GM12878 (cell line): ENCODE measurements around the gene MYMK. TPM values are rescaled to one million over a fixed set of nuclear protein-coding genes. Genes with fewer than 3 reads are reported as not detected.
A peak's percentile ranks its signal among the peaks of the same experiment; 100 is the strongest.

Source experiments
- ATAC-seq: fragments of 200-7000 bp; cut with Tn5 transposase; 3 replicates; pipeline ENCODE4 v1.9.1; 2020; ENCODE audit warnings: mild to moderate bottlenecking, moderate library complexity
- BruUV-seq: library from RNA; stranded (reverse); fragments of 400-500 nt; replicated peaks from 2 replicates; lab custom pipeline; 2021; lab: Mats Ljungman, UMichigan
- CTCF ChIA-PET: fragments of 300-600 bp; sonication (Branson Sonifier 250); formaldehyde crosslinking; extraction: SDS; loops from one replicate; lab custom pipeline; 2021; ENCODE audit warnings: inconsistent platforms; lab: Yijun Ruan, JAX
- POLR2A ChIA-PET: fragments of 350-600 bp; formaldehyde crosslinking; extraction: SDS; loops from one replicate; lab custom pipeline; 2021; ENCODE audit warnings: inconsistent platforms; lab: Charles Lee
- RAD21 ChIA-PET: fragments of 300-600 bp; sonication (Branson Sonifier 250); formaldehyde crosslinking; loops from one replicate; lab custom pipeline; 2023; ENCODE audit warnings: antibody characterized with exemption; ENCODE audit not compliant: unreplicated experiment; lab: Charles Lee
- SMC1A ChIA-PET: fragments of 300-600 bp; sonication (Branson Sonifier 250); formaldehyde crosslinking; loops from one replicate; lab custom pipeline; 2023; ENCODE audit not compliant: unreplicated experiment, uncharacterized antibody; lab: Charles Lee
- DNase-seq: peaks from one replicate; pipeline ENCODE4 v3.0.0-alpha.2; 2011; ENCODE audit warnings: low read depth, low spot score
- FAIRE-seq: peaks from 3 replicates; lab custom pipeline; 2011; peaks lifted over from hg19 to GRCh38; lab: Jason Lieb, UNC
- H2AFZ ChIP-seq: 2 replicates; pipeline ENCODE4 v1.6.0; 2011; ENCODE audit warnings: low read depth, low read length, control low read depth; ENCODE audit not compliant: control insufficient read depth
- H3K27ac ChIP-seq: 2 replicates; pipeline ENCODE4 v1.5.1; 2011; ENCODE audit warnings: control low read depth; ENCODE audit not compliant: control insufficient read depth, insufficient read depth
- H3K27me3 ChIP-seq, 2 experiments: replicated peaks in 1 of 2; 2 replicates each; pipeline versions ENCODE4 v1.6.0 to v1.6.1; 2011; ENCODE audit warnings: low read length in 1 of 2; ENCODE audit not compliant: control insufficient read depth in 2 of 2, insufficient read depth in 2 of 2
- H3K36me3 ChIP-seq, 2 experiments: 2 replicates each; pipeline ENCODE4 v1.5.1; 2011; ENCODE audit warnings: low read length in 1 of 2; ENCODE audit not compliant: control insufficient read depth in 2 of 2, insufficient read depth in 2 of 2
- H3K4me1 ChIP-seq: 2 replicates; pipeline ENCODE4 v1.6.1; 2011; ENCODE audit warnings: mild to moderate bottlenecking, low read length, moderate library complexity, mixed read lengths; ENCODE audit not compliant: control insufficient read depth, insufficient read depth
- H3K4me2 ChIP-seq: 2 replicates; pipeline ENCODE4 v1.6.0; 2011; ENCODE audit warnings: control low read depth; ENCODE audit not compliant: control insufficient read depth, insufficient read depth
- H3K4me3 ChIP-seq: fragments of 200-600 bp; sonication (generic); 2 replicates; pipeline ENCODE4 v1.5.1; 2016
- H3K79me2 ChIP-seq: 2 replicates; pipeline ENCODE4 v1.6.0; 2011; ENCODE audit warnings: low read length; ENCODE audit not compliant: control insufficient read depth, insufficient read depth
- H3K9ac ChIP-seq: 2 replicates; pipeline ENCODE4 v1.8.0; 2011; ENCODE audit warnings: low read length, control low read depth, mixed read lengths; ENCODE audit not compliant: control insufficient read depth, insufficient read depth
- H3K9me3 ChIP-seq: replicated peaks from 3 replicates; pipeline ENCODE4 v1.5.1; 2011; ENCODE audit warnings: mild to moderate bottlenecking, low read length; ENCODE audit not compliant: control insufficient read depth, insufficient read depth
- H4K20me1 ChIP-seq: 2 replicates; pipeline ENCODE4 v1.6.0; 2011; ENCODE audit not compliant: control insufficient read depth, insufficient read depth
- EZH2 ChIP-seq: IDR thresholded peaks from 2 replicates; pipeline ENCODE4 v1.6.1; 2012; ENCODE audit warnings: low read depth, mild to moderate bottlenecking, control low read depth, inconsistent platforms, low read length, borderline replicate concordance; ENCODE audit not compliant: control insufficient read depth
- HDGF ChIP-seq: fragments of 450-650 bp; IDR thresholded peaks from 2 replicates; pipeline ENCODE4 v1.6.1; 2016; ENCODE audit warnings: antibody characterized with exemption
- POLR2A ChIP-seq: IDR thresholded peaks from 2 replicates; pipeline ENCODE4 v1.6.1; 2011; ENCODE audit warnings: low read depth, mild to moderate bottlenecking, low read length
- SIN3A ChIP-seq: IDR thresholded peaks from 2 replicates; pipeline ENCODE4 v1.6.1; 2012; ENCODE audit warnings: low read depth, low read length, improper control_type of control experiment
- SUPT20H ChIP-seq: IDR thresholded peaks from 2 replicates; pipeline ENCODE4 v1.6.1; 2011; ENCODE audit warnings: low read depth, mild to moderate bottlenecking, low read length, moderate library complexity, borderline replicate concordance; ENCODE audit not compliant: control insufficient read depth
- SUZ12 ChIP-seq: fragments of 200-600 bp; sonication (generic); IDR thresholded peaks from one replicate; pipeline ENCODE4 v1.6.1; 2018; ENCODE audit warnings: antibody characterized with exemption, mild to moderate bottlenecking; ENCODE audit not compliant: unreplicated experiment
- WGBS: methylation state at CpG from one replicate; pipeline ENCODE4 v1.1.6; 2016; ENCODE audit warnings: low lambda C conversion rate; ENCODE audit not compliant: insufficient replicate concordance, insufficient coverage; ENCODE audit errors: missing lambda C conversion rate; 5-methylcytosine and 5-hydroxymethylcytosine counted together
- in situ Hi-C: fragments of 300-500 bp; cut with MboI; formaldehyde crosslinking; loops from 9 replicates; pipeline ENCODE4 v1.14.3; 2018; ENCODE audit warnings: mixed read lengths
- intact Hi-C: fragments of 100-400 bp; cut with micrococcal nuclease; formaldehyde crosslinking; loops from one replicate; pipeline ENCODE4 v1.14.2; 2022; ENCODE audit not compliant: unreplicated experiment
- polyA plus RNA-seq, 11 experiments: library from polyadenylated mRNA; depleted of rRNA in 4 of 11; unstranded in 6 of 11; stranded (reverse) in 5 of 11; fragments of >200 nt; fragmentation: Nextera tagmentation in 4 of 11; fragmentation: Illumina TruSeq in 1 of 11; extraction: Ambion mirVana in 4 of 11; extraction: Trizol in 1 of 11; gene quantifications; 1 replicate in 1 of 11; 2 replicates in 10 of 11; pipeline versions ENCODE4 v1.2.1 to v1.2.3, GENCODE V29; 2011 to 2016; ENCODE audit warnings: inconsistent platforms in 2 of 11, missing spikeins in 2 of 11, low read depth in 1 of 11
- total RNA-seq, 4 experiments: library from RNA; depleted of rRNA in 3 of 4; stranded (reverse); fragments of >200 nt in 3 of 4; fragmentation: Illumina TruSeq in 1 of 4; extraction: Trizol in 1 of 4; gene quantifications; 2 replicates each; pipeline versions ENCODE4 v1.2.1 to v1.2.3, GENCODE V29; 2013 to 2021
- TF ChIP-seq, protein P1 (sequence below): fragments of 150-350 bp; IDR thresholded peaks from 2 replicates; pipeline ENCODE4 v1.6.1; 2016; ENCODE audit warnings: low read depth, low read length
- TF ChIP-seq, protein P2 (sequence below): fragments of 450-650 bp; IDR thresholded peaks from 2 replicates; pipeline ENCODE4 v1.6.1; 2017; ENCODE audit warnings: antibody characterized with exemption, mild to moderate bottlenecking, moderate library complexity

MYMK gene
- total and polyA plus RNA-seq, 10 of the 15 experiments (the other 5 are each of a cell fraction or from before 2014, with no cell fraction given) = not detected

DNA sequence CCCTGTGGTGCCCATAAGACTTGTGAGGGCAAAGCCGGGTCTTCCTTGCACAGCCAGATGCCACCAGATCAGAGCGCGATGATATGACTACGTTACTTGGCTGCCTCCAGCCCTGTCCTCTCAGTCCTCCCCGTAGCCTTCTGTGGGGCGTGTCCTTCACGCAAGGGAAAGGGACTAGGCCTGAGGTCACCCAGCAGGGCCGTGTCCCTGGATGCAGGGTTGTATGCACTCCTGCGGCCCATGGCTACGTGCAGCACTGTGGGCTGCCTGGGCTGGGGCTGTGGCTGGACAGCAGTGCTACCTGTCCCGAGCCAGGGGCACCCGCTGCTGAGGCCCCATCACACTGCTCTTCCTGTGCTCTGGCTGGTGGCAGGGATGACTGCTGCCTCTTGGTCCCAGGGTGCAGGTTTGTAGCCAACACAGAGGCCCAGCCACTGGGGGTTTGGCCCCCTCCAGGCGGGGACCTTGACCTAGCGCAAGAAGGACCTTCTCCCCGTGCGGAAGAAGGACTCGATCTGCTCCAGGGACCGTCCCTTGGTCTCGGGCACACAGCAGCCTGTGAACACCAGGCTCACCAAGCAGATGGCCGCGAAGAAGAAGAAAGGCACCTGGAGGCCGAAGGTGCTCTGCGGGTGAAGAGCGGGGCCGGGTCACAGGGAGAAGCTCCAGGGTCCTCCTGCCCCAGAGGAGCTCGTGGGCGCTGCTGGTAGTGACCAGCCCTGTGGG, 53.0 kb downstream of the MYMK start:
- RAD21 ChIA-PET = no interaction called here
- CTCF ChIA-PET = no interaction called here
- no TSS peak for BruUV-seq
- H3K27ac ChIP-seq = no peak overlapping the region
- H2AFZ ChIP-seq = no peak overlapping the region
- H3K4me3 ChIP-seq = no peak overlapping the region
- no peak for DNase-seq
- TF ChIP-seq POLR2A (peak; percentile 44), SUZ12 (no peak), SIN3A (no peak), EZH2 (no peak), HDGF (no peak)
- H4K20me1 ChIP-seq = no peaks in the 10 kb centered on the region
- no peak for FAIRE-seq
- peaks cover 9% of the 10 kb centered on the region for H3K79me2 ChIP-seq
- H3K4me2 ChIP-seq = no peak overlapping the region
- POLR2A ChIA-PET = interaction anchor here (0.7 to 0.9 kb wide), 2 partner anchors 11 to 1128 kb away, joined by 3 to 5 read pairs; no protein-coding TSS in a partner anchor
- H3K4me1 ChIP-seq = peaks cover 9% of the 10 kb centered on the region
- 96% methylated on average over 27 of the region's 27 CpGs for WGBS
- H3K9me3 ChIP-seq = no peaks in the 10 kb centered on the region
- peaks cover 9 to 21% of the 10 kb centered on the region in 2 experiments; a peak in 3 of 4 replicates for H3K36me3 ChIP-seq
- in situ Hi-C loops = no loop called here
- no peaks in the 10 kb centered on the region for H3K27me3 ChIP-seq
- no peak for ATAC-seq
- intact Hi-C loops = no loop called here
- H3K9ac ChIP-seq = no peak overlapping the region
- SMC1A ChIA-PET = no interaction called here

DNA sequence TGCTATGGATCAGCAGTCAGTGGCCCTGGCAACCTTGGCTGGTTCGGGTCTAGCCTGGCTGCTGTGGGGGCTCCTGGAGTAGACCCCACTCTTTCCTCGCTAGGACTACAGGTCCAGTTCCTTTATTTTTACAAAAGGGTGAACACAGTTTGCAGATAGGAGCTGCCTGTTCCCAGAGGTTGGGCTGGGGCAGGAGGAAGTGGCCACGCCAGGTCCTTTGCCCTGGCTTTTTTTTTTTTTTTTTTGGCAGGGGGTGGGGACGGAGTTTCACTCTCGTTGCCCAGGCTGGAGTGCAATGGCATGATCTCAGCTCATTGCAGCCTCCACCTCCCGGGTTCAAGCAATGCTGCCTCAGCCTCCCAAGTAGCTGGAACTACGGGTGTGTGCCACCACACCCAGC, 53.8 kb downstream of the MYMK start:
- DNase-seq = no peak
- Histone ChIP-seq H3K4me2 (no peak overlapping the region), H4K20me1 (no peaks in the 10 kb centered on the region), H3K9me3 (no peaks in the 10 kb centered on the region), H3K27me3 (no peaks in the 10 kb centered on the region), H2AFZ (no peak overlapping the region), H3K4me1 (peaks cover 4% of the 10 kb centered on the region), H3K4me3 (no peak overlapping the region), H3K36me3 (peaks cover 4 to 21% of the 10 kb centered on the region in 2 experiments; a peak in 3 of 4 replicates), H3K9ac (no peak overlapping the region), H3K79me2 (peaks cover 2% of the 10 kb centered on the region), H3K27ac (no peak overlapping the region)
- RAD21 ChIA-PET = no interaction called here
- POLR2A ChIA-PET = interaction anchor here (0.7 to 0.9 kb wide), 2 partner anchors 10 to 1127 kb away, joined by 3 to 5 read pairs; no protein-coding TSS in a partner anchor
- no peak for ATAC-seq
- intact Hi-C loops (no loop called here), in situ Hi-C loops (no loop called here)
- SMC1A ChIA-PET = no interaction called here
- no peak for FAIRE-seq
- BruUV-seq = no TSS peak
- WGBS = 68% methylated on average over 6 of the region's 7 CpGs
- CTCF ChIA-PET = interaction anchor here (0.6 kb wide), 1 partner anchor 127 kb away, joined by 3 read pairs; no protein-coding TSS in a partner anchor
- TF ChIP-seq, protein P1, sequence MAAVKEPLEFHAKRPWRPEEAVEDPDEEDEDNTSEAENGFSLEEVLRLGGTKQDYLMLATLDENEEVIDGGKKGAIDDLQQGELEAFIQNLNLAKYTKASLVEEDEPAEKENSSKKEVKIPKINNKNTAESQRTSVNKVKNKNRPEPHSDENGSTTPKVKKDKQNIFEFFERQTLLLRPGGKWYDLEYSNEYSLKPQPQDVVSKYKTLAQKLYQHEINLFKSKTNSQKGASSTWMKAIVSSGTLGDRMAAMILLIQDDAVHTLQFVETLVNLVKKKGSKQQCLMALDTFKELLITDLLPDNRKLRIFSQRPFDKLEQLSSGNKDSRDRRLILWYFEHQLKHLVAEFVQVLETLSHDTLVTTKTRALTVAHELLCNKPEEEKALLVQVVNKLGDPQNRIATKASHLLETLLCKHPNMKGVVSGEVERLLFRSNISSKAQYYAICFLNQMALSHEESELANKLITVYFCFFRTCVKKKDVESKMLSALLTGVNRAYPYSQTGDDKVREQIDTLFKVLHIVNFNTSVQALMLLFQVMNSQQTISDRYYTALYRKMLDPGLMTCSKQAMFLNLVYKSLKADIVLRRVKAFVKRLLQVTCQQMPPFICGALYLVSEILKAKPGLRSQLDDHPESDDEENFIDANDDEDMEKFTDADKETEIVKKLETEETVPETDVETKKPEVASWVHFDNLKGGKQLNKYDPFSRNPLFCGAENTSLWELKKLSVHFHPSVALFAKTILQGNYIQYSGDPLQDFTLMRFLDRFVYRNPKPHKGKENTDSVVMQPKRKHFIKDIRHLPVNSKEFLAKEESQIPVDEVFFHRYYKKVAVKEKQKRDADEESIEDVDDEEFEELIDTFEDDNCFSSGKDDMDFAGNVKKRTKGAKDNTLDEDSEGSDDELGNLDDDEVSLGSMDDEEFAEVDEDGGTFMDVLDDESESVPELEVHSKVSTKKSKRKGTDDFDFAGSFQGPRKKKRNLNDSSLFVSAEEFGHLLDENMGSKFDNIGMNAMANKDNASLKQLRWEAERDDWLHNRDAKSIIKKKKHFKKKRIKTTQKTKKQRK = no peak
- TF ChIP-seq SUPT20H = no peak
- TF ChIP-seq, protein P2, sequence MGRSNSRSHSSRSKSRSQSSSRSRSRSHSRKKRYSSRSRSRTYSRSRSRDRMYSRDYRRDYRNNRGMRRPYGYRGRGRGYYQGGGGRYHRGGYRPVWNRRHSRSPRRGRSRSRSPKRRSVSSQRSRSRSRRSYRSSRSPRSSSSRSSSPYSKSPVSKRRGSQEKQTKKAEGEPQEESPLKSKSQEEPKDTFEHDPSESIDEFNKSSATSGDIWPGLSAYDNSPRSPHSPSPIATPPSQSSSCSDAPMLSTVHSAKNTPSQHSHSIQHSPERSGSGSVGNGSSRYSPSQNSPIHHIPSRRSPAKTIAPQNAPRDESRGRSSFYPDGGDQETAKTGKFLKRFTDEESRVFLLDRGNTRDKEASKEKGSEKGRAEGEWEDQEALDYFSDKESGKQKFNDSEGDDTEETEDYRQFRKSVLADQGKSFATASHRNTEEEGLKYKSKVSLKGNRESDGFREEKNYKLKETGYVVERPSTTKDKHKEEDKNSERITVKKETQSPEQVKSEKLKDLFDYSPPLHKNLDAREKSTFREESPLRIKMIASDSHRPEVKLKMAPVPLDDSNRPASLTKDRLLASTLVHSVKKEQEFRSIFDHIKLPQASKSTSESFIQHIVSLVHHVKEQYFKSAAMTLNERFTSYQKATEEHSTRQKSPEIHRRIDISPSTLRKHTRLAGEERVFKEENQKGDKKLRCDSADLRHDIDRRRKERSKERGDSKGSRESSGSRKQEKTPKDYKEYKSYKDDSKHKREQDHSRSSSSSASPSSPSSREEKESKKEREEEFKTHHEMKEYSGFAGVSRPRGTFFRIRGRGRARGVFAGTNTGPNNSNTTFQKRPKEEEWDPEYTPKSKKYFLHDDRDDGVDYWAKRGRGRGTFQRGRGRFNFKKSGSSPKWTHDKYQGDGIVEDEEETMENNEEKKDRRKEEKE = no peak
- TF ChIP-seq HDGF = no peak
